Measurements from ENCODE around the gene IZUMO2.

DNA sequence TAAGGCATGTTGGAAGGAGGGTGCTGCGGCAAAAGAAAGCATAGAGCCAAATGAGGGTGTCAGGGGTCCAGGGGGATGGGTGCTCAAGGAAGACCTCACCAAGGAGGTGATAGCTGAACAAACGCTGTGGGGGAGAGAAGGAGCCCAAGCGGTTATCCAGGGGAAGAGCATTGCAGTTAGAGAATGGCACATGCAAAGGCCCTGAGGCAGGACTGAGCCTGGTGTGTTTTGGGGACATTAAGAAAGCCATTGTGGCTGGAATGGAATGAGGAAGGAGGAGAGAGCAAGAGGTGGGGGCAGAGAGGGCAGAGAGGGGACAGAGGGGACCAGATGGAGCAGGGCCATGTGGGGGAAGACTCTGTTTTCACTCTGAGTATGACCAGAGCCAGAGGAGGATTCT lies 34.3 kb upstream of the IZUMO2 start:
- TF ChIP-seq, protein P1, sequence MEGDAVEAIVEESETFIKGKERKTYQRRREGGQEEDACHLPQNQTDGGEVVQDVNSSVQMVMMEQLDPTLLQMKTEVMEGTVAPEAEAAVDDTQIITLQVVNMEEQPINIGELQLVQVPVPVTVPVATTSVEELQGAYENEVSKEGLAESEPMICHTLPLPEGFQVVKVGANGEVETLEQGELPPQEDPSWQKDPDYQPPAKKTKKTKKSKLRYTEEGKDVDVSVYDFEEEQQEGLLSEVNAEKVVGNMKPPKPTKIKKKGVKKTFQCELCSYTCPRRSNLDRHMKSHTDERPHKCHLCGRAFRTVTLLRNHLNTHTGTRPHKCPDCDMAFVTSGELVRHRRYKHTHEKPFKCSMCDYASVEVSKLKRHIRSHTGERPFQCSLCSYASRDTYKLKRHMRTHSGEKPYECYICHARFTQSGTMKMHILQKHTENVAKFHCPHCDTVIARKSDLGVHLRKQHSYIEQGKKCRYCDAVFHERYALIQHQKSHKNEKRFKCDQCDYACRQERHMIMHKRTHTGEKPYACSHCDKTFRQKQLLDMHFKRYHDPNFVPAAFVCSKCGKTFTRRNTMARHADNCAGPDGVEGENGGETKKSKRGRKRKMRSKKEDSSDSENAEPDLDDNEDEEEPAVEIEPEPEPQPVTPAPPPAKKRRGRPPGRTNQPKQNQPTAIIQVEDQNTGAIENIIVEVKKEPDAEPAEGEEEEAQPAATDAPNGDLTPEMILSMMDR (IDR thresholded peaks at IDR 0.05), result no peak
- no peak for TF ChIP-seq POLR2A (IDR thresholded peaks at IDR 0.05)
